Activated CD8-positive, alpha-beta memory T cell treated with anti-CD3 and anti-CD28 coated beads, Interleukin-2, amount 50 U/mL, for 24 hours (primary cell): ENCODE measurements around the gene CAPN12.

Experiments used
- DNase-seq: peaks from one replicate; pipeline ENCODE4 v3.0.0-alpha.2; 2020; ENCODE audit errors: extremely low read depth

The CAPN12 gene

DNA sequence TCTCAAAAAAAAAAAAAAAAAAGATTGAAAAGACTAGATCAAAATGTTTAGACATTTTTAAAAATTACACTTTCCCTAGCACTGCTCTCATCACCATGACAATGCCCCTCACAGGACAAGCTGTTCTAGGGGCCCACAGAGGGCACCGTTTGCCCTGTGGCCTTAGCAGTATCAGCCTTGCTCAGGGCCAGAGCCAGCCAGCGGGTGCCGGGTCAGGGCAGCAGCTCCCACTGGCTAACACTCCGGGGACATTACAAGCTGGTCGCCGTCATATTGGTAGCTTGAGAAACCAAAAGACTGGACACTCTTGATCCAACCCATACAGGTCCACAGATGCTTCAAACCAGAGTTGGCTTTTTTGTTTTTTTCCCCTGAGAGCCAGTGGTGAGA lies 18.0 kb downstream of the CAPN12 start:
- DNase-seq, result no peak

DNA sequence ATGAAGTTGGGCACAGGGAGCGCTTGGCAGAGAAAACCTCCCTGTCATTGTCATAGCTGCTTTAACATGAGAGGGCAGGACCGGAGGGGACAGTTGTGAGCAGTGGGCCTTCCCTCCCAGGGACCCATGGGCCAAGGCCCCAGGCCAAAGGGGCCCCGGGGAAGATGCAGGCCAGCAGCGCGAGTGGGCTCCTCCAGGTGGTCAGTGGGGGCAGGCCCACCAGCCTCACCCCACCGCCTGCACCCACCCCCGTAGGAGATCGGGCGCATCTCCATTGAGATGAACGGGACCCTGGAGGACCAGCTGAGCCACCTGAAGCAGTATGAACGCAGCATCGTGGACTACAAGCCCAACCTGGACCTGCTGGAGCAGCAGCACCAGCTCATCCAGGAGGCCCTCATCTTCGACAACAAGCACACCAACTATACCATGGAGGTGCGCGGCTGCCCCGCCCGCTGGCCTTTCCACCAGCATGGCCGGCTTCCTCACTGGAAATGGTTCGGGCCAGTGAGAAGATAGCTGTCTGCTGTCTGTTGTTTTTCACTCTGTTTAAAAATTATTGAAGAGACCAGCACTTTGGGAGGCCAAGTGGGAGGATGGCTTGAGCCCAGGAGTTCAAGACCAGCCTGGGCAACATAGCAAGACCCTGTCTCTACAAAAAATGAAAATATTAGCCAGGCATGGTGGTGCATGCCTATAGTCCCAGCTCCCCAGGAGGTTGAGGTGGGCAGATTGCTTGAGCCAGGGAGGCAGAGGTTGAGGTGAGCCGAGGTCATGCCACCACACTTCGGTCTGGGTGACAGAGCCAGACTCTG lies 18.6 kb downstream of the CAPN12 start:
- no peak for DNase-seq

DNA sequence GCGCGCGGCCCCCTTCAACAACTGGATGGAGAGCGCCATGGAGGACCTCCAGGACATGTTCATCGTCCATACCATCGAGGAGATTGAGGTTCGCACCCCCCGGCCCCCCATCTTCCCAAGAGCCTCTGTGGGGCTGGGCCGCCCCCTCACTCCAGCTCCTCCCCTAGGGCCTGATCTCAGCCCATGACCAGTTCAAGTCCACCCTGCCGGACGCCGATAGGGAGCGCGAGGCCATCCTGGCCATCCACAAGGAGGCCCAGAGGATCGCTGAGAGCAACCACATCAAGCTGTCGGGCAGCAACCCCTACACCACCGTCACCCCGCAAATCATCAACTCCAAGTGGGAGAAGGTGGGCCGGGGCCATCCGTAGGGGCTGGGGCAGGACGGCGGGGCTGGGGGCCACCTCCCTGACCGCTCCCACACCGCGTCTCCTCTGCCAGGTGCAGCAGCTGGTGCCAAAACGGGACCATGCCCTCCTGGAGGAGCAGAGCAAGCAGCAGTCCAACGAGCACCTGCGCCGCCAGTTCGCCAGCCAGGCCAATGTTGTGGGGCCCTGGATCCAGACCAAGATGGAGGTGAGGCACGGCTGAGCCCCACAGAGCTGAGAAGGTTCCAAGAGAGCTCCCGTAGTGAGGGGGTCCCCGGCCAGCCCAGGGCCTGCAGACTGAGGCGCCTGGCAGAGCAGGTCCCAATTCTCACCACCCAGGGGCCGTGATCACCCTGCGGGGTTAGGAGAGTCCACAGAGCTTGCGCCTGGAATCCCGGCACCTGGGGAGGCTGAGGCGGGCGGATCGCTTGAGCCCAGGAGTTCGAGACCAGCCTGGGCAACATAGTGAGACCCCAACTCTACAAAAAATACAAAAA lies 20.1 kb downstream of the CAPN12 start:
- DNase-seq, result no peak

DNA sequence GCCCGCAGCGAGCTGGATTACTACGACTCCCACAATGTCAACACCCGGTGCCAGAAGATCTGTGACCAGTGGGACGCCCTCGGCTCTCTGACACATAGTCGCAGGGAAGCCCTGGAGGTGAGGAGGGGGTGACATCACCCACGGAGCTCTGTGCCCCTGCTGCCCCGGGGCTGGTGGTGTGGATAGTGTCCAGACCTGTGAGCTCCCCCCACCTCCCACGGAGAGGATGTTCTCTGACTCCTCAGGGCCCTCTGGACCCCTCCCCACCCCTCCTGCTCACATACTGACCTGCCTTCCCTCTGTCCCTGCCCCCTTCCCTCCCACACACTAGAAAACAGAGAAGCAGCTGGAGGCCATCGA lies 20.7 kb downstream of the CAPN12 start:
- DNase-seq, result no peak

DNA sequence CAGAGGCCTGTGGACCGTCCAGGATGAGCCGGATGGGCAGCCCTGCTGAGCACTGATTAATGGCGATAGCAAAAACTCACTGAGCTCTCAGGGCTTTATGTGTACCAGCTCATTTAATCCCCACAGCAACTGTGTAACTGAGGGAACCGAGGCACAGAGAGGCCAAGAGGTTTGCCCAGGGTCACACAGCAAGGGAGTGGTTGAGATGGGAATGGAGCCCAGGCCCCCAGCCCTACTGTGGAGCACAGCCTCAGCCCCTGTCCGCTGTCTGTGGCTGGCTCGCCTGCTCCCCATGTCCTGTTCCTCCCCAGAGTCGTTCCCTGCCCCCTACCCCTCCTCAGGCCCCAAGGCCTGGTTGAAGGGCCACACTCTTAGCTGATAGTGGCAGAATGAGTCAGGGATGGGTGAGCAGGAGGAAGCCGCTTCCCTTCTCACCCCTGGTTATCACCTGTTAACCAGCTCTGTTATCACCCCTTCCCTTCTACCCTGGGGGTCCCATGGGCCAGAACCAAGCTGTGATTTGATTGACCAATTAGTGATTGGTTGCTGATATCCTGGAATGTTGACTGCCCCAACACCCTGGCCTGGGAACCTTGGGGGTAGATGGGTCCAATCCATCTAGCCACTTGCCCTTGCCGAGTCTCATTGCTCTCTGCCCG lies 21.2 kb downstream of the CAPN12 start:
- DNase-seq, result no peak

DNA sequence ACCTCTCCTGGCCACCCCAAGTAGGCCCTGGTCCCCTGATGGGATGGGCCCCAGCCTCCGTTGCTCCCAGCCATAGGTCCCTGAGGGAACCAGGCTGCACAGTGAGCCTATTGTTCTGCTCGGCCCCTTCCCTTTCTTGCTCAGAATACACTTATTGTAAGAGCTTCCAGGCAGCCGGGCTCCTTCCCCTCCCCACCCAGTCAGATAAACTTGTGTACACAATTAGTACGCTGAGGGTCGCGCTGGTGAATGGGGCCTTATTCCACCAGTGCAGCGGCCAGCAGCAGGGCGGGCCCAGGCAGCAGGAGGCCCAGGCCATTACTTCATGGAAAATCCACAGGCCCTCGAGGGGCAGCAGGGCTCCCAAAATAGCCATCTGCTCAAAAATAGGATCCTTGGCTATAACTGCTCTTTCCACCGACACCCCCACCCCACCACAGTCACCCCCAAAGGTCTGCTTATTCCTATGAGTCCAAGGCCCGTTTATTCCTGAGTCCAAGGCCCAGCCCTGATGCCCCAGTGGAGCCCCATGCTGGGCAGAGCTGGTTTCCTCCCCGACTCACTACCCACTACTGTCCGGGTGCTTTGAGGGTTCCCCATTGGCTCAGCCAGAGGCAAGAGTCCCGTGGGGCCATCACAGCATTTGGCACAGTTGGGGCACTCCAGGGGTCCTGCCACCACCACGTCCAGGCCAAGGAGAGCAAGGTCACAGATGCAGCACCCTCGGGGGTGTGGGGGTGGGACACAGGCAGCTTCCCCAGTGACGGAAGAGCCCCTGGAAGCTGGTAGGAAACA lies 22.1 kb downstream of the CAPN12 start:
- no peak for DNase-seq

DNA sequence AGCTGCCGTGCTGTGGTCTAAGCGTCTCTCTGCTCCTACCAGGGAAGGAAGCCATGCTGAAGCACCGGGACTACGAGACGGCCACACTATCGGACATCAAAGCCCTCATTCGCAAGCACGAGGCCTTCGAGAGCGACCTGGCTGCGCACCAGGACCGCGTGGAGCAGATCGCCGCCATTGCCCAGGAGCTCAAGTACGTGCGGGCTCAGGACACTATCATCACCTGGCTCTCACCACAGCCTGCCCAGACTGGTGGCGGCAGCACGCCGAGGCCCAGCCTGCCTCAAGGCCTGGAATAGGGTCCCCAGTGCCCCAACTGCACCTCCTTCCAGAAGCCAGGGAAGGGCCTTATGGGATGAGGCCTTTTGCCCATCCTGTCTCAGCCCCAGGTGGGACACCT lies 22.8 kb downstream of the CAPN12 start:
- DNase-seq, result no peak

DNA sequence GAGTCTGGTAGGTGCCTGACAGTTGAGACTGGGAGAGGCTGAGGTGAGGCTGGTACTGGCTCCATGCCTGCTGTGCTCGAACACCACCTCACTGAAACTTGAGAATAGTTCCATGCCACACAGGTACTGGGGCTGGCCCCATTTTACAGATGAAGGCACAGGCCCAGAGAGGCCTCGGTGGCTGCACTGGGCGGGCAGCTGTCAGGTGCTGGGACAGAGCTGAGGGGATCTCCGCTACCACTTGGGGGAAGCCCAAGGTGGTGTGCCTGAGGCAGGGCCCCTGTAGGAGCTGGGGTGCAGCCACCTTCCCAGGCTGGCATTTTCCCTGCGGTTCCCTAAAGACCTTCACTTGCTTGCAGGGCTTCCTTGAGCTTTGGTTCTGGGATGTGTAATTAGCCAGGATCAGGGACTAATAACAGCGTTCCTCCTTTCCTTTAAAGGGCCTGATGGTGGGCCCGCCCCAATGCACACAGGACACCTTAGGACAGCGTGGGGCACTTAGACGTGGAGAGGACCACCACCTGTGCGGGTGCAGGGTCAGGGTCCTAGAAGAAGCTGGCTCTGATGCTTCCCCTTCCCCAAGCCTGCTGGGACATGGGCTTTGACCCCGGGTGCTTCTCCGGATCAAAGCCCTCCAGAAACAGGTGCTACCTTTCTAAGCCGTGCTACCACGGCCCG lies 23.6 kb downstream of the CAPN12 start:
- DNase-seq, result no peak

DNA sequence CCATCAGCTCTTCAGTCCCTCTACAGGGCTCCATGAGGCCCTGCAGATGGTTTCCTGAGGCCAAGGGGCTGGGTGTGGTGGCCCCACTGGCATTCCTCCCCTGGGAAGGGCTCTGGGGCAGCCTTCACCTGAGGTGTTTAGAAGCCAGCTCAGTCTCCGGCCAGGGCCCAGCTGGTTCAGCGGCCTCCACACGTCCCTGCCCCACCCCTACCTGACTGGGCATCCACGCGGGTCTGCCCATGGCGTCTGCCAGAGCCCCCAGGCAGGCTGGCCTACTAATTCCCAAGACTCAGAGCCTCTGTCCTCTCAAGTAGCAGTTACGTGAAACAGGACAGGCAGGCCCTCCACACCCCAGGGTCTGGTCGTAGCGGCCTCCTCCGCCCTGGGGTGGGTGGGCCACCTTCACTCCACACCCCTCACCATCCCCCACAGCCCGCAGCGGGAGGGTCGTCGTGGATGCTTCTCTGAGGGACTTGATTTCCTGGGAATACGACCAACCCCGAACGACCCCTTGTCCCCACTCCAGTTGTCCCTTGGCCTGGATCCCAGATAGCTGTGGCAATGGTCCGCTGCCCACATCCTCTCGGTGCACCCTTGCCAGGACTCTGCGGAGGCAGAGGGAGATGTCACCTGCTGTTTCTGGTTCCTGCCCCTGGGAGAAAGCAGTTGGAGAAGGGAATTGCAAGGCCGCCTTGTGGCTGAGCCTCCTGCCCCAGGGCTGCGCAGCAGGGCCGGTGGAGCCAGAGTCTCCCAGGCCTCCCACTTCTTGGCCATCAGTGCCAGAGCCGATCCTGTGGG lies 24.3 kb downstream of the CAPN12 start:
- DNase-seq, result no peak

DNA sequence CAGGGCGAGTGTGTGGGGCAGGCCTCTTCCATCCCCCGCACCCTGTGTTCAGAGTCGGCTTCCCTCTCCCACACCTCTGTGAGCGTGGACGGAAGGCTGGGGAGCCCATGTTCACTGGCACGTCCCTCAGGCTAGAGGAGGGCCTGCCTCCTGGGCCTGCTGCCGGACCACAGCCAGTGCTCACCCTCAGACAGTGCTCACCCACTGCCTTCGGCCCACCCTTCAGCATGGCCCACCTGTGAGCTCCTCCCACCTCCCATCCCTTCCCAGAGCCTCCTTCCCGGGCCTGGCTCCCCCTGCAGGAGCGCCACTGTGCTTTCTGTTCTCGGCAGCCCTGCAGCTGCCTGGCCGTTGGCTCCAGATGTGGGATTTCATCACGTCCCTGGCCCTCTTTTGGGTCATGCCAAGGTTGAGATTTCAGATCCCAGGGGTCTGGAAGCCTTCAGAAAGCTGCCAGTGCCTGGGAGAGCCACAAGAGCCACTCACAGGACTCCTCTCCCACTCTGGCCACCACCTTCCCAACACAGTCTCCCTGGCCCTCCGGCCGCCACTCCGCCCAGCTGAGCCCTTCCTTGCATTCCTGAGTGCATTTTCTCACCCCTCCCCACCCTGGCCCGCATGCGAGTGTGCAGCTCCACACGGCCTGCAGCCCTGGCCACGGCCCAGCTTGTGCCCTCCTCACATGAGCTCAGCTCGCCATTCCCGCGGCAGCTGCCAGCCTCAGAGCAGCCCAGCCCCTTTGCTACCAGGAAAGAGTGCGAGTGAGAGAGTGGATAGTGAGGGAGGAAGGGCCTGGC lies 25.3 kb downstream of the CAPN12 start:
- no peak for DNase-seq

DNA sequence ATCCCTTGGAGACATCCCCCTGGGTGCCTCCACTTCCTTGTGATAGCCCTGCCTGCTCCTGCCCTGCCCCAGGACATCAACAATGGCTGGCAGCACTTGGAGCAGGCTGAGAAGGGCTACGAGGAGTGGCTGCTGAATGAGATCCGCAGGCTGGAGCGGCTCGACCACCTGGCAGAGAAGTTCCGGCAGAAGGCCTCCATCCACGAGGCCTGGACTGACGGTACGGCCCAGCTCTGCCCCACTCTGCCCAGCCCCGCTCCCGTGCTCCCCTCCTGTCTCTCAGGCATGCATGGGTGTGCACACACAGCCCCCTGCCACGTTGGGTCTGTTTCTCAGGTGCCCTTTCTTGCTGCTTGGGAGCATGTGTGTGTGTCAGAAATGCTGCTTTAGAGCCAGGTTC lies 26.4 kb downstream of the CAPN12 start:
- DNase-seq, result no peak

DNA sequence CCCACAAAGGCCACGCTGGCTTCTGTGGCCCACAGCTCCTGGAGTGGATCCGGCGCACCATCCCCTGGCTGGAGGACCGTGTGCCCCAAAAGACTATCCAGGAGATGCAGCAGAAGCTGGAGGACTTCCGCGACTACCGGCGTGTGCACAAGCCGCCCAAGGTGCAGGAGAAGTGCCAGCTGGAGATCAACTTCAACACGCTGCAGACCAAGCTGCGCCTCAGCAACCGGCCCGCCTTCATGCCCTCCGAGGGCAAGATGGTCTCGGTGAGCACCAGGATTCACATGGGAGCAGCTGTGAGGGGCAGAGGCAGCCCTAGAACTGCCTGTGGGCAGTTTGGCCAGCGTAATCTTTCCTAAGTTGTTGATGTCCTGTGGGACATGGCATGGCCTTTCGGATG lies 27.2 kb downstream of the CAPN12 start:
- no peak for DNase-seq

DNA sequence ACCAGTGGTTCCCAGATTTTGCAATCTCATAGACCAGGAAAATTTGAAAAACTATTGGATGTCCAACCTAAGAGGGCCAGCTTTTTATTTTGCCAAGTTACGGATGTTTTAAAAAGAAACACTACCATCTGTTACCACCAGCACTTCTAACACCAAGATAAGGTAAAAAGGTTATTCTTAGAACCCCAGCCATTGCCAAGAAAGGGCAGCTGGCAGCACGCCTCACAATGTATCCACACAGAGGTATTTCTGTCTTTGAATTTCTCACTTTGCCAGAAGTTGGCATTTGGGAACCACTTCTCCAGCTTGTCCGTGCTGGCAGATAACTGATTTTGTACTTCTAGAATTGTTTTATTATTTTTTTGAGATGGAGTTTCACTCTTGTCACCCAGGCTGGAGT lies 28.7 kb downstream of the CAPN12 start:
- DNase-seq, result no peak

DNA sequence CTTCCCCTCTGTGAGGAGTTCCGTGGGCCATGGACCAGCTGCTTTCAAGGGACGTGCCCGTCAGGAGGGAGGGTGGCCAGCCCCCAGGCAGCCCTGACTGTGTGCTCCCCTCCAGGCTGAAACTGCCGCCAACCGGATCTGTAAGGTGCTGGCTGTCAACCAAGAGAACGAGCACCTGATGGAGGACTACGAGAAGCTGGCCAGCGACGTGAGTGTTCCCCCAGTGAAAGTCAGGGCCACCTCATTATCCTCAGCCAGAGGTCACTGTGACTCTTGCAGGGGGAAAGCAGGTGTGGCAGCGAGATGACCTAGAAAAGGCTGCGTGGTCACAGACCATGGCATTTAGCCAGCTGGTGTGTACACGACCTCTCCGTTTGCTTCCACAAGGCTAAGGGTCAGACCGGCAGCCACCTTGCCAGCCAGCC lies 29.9 kb downstream of the CAPN12 start:
- DNase-seq, result no peak

DNA sequence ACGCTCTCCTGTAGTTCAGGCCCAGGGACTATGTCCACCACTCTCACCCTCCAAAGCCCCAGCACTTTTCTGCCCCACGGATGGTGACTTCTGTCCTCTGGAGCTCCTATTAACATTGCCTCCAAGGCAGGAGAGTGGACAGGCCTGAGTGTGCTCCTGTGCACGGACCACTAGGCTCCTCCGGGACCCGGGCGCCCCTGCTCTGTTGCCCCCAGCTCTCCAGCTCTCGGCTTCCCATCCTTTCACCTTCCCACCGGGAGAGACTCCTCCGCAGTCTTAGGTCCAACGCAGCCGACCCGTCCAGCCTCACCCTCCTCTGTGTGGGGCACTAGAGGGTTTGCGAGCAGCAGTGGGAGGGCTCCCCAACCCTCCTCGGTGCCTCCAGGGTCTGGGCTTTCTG lies 30.4 kb downstream of the CAPN12 start:
- DNase-seq, result no peak

DNA sequence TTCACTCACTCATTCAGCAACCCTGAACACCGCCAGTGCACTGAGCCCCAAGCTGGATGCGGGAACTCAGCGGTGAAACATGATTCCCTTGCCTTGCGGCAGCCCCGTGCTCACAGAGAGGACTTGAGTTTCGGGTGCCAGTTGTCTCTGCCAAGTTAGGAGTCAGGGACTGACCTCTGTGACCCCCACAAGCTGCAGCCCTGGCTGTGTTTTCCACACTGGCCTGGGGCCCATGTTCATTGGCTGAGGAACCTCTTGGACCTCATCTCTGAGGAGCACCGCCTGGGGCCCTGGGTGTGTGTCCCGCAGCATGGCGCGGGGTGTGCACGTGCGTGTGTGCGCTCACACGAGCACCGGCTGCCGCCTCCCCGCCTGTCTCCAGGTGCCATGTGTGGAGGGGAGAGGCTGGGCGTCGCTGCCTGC lies 31.0 kb downstream of the CAPN12 start:
- no peak for DNase-seq

DNA sequence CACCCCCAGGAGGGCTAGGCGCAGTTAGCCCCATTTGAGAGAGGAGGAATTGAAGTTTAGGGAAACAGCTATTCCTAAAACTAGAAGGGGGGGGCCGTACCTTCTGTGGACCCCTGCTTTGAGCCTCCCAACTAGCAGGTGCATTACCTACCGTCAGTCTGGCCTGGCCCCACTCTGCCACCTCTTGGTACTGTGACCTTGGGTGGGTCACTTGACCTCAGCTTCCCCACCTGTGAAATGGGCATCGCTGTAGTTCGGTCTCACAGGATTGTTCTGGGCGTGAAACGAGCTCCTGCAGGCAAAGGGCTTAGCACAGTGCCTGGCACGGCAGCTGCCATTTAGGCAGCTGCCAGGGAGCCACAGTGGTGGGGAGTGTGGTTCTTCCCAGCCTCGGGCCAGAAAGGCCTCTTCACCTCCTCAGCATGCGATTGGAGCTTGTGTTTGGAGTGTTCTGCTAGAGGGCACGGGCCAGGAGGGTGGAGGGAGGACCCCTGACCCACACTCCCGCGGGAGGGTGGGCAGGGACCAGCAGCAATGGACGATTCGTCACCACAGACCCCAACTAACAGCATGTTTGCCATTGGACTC lies 32.0 kb downstream of the CAPN12 start:
- no peak for DNase-seq

DNA sequence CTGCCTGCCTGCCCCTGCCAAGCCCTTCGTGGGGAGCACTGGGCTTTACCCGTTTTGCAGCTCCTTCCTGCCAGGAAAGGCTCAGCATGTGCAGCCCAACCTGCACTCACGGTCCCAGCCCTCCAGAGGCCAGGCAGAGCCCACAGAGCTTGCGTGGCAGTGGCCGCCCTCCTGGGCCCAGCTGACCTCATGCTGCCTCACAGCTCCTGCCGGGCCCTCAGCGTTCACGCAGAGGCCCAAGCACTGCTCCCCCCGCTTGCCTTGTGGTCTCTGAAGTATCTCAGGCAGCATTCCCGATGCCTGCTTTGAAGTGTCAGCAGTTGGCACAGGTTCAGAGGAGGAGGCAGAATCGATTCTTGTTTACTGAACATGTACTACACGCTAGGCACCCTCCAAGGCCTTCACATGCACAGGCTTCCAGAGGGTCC lies 32.5 kb downstream of the CAPN12 start:
- DNase-seq, result no peak
